ENCODE results near the gene CPSF4L.

DNA sequence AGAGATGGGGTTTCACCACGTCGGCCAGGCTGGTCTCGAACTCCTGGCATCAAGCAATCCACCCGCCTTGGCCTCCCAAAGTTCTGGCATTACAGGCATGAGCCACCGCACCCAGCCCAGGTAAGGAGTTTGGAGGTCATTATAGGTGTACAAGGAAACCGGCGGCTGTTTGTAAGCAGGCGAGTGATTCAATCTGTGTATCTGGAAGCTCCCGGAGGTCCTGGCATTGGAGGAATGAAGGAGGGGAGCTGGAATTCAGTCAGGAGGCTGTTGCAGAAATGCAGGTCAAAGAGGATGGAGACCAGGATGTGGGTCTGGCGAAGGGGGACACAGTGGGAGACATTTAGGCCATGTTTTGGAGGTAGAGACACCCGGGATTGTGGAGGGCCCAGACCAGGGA is 31.4 kb upstream of the CPSF4L start:
- TF ChIP-seq, protein P1, sequence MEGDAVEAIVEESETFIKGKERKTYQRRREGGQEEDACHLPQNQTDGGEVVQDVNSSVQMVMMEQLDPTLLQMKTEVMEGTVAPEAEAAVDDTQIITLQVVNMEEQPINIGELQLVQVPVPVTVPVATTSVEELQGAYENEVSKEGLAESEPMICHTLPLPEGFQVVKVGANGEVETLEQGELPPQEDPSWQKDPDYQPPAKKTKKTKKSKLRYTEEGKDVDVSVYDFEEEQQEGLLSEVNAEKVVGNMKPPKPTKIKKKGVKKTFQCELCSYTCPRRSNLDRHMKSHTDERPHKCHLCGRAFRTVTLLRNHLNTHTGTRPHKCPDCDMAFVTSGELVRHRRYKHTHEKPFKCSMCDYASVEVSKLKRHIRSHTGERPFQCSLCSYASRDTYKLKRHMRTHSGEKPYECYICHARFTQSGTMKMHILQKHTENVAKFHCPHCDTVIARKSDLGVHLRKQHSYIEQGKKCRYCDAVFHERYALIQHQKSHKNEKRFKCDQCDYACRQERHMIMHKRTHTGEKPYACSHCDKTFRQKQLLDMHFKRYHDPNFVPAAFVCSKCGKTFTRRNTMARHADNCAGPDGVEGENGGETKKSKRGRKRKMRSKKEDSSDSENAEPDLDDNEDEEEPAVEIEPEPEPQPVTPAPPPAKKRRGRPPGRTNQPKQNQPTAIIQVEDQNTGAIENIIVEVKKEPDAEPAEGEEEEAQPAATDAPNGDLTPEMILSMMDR (IDR thresholded peaks at IDR 0.05) = no peak
- TF ChIP-seq POLR2A (IDR thresholded peaks at IDR 0.05) = no peak

Measured in adrenal gland (tissue), 5 donors.